Transverse colon (tissue), 4 donors: ENCODE results near the gene MBTPS1.

Experiments
- CTCF ChIP-seq, 5 experiments: fragments of 200-600 bp in 3 of 5; fragments of 450-650 bp in 2 of 5; sonication (generic) in 3 of 5; IDR thresholded peaks; 1 replicate in 2 of 5; 2 replicates in 3 of 5; pipeline ENCODE4 v1.5.1; 2016 to 2017; ENCODE audit warnings: antibody characterized with exemption in 5 of 5, inconsistent platforms in 3 of 5, mild to moderate bottlenecking in 2 of 5, moderate library complexity in 1 of 5
- EP300 ChIP-seq: sonication (generic); formaldehyde crosslinking; IDR thresholded peaks from one replicate; pipeline ENCODE4 v1.6.1; 2017; ENCODE audit warnings: antibody characterized with exemption, low read depth
- POLR2A ChIP-seq: fragments of 450-650 bp; IDR thresholded peaks from one replicate; pipeline ENCODE4 v1.6.1; 2016; ENCODE audit warnings: antibody characterized with exemption, mild to moderate bottlenecking, moderate library complexity
- POLR2AphosphoS5 ChIP-seq, 3 donors: sonication (generic); formaldehyde crosslinking; IDR thresholded peaks; one replicate each; pipeline ENCODE4 v1.6.1; 2016; ENCODE audit warnings: antibody characterized with exemption in 3 of 3

- no peak for TF ChIP-seq CTCF (IDR thresholded peaks at IDR 0.05)
- TF ChIP-seq POLR2AphosphoS5 (IDR thresholded peaks at IDR 0.05) = no peak
- TF ChIP-seq EP300 = no peak
- TF ChIP-seq POLR2A = no peak
Measured at GRCh38 chr16:84156342-84156784, 39.6 kb upstream of the MBTPS1 start.
